Activated T-helper 1 cell treated with anti-CD3 and anti-CD28 coated beads, Interleukin-12 subunit alpha, Interleukin-12 subunit beta, Interleukin-2, Interleukin-4 antibody, amounts not matched to agents 30 ng/mL and 10 ng/mL and 1 ng/mL, durations not matched to agents 14 hours and 24 hours and 36 hours (primary cell): ENCODE data around the gene RNF113B. TPM values are rescaled to one million over a fixed set of nuclear protein-coding genes. Genes with fewer than 3 reads are reported as not detected.

ENCODE experiments used
- DNase-seq: peaks from one replicate; pipeline ENCODE4 v3.0.0; 2021; ENCODE audit warnings: low spot score
- H3K27ac Mint-ChIP-seq: one replicate; pipeline ENCODE4 v1.8.0; 2021; ENCODE audit warnings: mild to moderate bottlenecking, mixed read lengths
- H3K27me3 Mint-ChIP-seq: one replicate; pipeline ENCODE4 v1.8.0; 2022; ENCODE audit warnings: mild to moderate bottlenecking, moderate library complexity, mixed read lengths; ENCODE audit not compliant: insufficient read depth
- H3K36me3 Mint-ChIP-seq: one replicate; pipeline ENCODE4 v1.8.0; 2021; ENCODE audit warnings: low read depth, mixed read lengths
- H3K4me1 Mint-ChIP-seq: one replicate; pipeline ENCODE4 v1.8.0; 2021; ENCODE audit warnings: low read depth, mixed read lengths
- H3K4me3 Mint-ChIP-seq: one replicate; pipeline ENCODE4 v1.8.0; 2021; ENCODE audit warnings: mild to moderate bottlenecking, moderate library complexity, mixed read lengths
- H3K9me3 Mint-ChIP-seq: one replicate; pipeline ENCODE4 v1.8.0; 2021; ENCODE audit warnings: mixed read lengths
- intact Hi-C: fragments of 100-400 bp; cut with micrococcal nuclease; formaldehyde crosslinking; loops from one replicate; pipeline ENCODE4 v1.15.1; 2024
- total RNA-seq: library from RNA; stranded (reverse); gene quantifications from 2 replicates; pipeline ENCODE4 v1.2.3, GENCODE V29; 2022

The RNF113B gene
- total RNA-seq, 1 donor from 2014 or later: not detected

DNA sequence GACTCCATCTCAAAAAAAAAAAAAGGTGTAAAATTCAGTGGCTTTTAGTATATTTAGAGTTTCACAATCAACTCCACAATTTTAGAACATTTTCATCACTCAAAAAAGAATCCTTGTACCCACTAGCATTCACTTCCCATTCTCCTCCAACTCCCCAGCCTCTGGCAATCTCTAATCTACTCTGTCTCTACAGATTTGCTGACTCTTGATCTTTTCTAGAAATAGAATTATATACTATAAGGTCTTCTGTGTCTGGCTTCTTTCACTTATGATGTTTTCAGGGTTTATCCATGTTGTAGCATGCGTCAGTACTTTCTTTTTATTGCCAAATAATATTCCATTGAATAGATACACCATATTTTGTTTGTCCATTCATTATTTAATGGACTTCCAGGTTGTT, 42.2 kb downstream of the RNF113B start:
- no peaks in the 10 kb centered on the region for H3K4me1 Mint-ChIP-seq

DNA sequence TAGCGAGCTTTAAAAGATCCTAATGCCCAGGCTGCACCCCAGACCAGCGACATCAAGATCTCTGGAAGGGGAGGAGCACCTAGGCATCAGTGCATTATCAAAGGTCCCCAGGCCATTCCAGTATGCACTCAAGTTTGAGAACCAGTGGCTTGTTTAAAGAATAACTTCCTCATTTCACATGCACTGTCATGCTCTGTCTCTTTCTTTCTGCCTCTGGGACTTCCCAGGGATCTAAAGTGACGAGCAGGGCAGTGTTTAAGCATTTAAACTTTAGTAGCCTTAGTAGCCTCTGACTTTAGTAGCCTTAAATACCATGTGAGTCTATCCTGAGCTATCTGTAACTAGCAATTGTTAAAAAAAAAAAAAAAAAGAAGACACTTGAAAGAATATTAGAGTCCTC, 43.1 kb downstream of the RNF113B start:
- no peak overlapping the region for H3K4me3 Mint-ChIP-seq
- H3K4me1 Mint-ChIP-seq: no peaks in the 10 kb centered on the region
- H3K27me3 Mint-ChIP-seq: peaks cover 17% of the 10 kb centered on the region
- DNase-seq: no peak
- H3K27ac Mint-ChIP-seq: no peak overlapping the region
- intact Hi-C loops: no loop called here
- no peaks in the 10 kb centered on the region for H3K36me3 Mint-ChIP-seq
- no peaks in the 10 kb centered on the region for H3K9me3 Mint-ChIP-seq

More for the DNA sequence above, 42.2 kb downstream of the RNF113B start:
- DNase-seq: no peak
- intact Hi-C loops: no loop called here
- H3K36me3 Mint-ChIP-seq: no peaks in the 10 kb centered on the region
- H3K4me3 Mint-ChIP-seq: no peak overlapping the region
- H3K27me3 Mint-ChIP-seq: peaks cover 20% of the 10 kb centered on the region
- H3K27ac Mint-ChIP-seq: no peak overlapping the region
- no peaks in the 10 kb centered on the region for H3K9me3 Mint-ChIP-seq

- H3K4me1 Mint-ChIP-seq: no peaks in the 10 kb centered on the region
- no peak for DNase-seq
- no peak overlapping the region for H3K4me3 Mint-ChIP-seq
- H3K9me3 Mint-ChIP-seq: peaks cover 2% of the 10 kb centered on the region
- peaks cover 7% of the 10 kb centered on the region for H3K27me3 Mint-ChIP-seq
- no peaks in the 10 kb centered on the region for H3K36me3 Mint-ChIP-seq
- no peak overlapping the region for H3K27ac Mint-ChIP-seq
- intact Hi-C loops: no loop called here
These were observed 47.9 kb downstream of the RNF113B start for GRCh38 chr13:98129059-98129746.

Other genes starting within 250 kb of the RNF113B start
- 210 and 226 TPM in 2 replicates for gene IPO5, start 223.6 kb downstream of the RNF113B start, total RNA-seq
- gene FARP1, start 34.2 kb downstream of the RNF113B start, total RNA-seq: 0.34 and 0.42 TPM in 2 replicates